ENCODE measurements around the gene DSCAML1. TPM values are rescaled to one million over a fixed set of nuclear protein-coding genes. Genes with fewer than 3 reads are reported as not detected.
"Not testable (repeated sequence)": the region's sequence is repeated elsewhere in the genome, so short reads cannot be mapped to it uniquely, and the experiment has no call there.

The DSCAML1 gene
- total RNA-seq, 1 donor from 2014 or later, result 2.5 TPM

DNA sequence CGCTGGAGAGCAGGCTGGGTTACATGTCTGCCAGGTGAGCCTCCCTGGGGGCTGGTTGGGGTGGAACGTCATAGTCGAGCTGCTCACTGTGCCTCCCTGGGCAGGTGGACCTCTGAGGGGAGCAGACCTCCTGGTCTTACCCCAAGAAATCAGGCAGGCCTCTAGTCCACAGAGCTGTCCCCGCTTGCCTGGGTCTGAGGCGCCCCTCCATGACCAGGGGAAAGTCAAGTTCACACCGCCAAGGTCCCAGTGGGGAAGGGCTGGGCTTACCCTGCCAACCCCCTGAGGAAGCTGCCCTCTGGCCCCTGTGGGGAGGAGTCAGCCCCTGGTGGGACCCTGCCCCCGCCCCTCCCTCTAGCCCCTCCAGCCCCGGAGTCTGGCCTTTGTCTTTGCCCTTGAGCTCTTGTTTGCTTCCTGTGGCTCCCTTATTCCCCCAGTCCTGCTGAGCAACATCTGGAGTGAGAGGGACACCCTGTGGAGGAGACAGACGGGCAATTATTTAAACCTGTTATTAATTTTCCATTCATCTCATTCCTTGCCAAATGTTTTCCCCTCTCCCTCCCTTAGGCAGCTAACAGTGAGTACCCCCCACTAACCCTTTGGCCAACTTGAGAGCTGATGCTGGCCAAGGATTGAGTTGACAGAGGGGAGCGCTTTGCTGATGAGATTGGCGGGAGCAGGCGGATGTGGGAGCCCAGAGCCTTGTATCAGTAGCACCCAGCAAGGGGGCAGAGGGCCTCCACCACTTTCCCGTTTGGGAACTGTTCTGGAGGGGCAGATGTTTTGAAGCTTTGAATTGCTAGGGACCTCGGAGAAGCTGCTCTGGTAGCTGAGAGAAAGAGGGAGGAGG lies 385.9 kb downstream of the DSCAML1 start:
- peaks cover 5% of the 10 kb centered on the region for H3K9me3 Mint-ChIP-seq
- no peaks in the 10 kb centered on the region for H3K27me3 Mint-ChIP-seq (ENCODE audit: low read depth)
- peaks cover 32% of the 10 kb centered on the region for H3K36me3 Mint-ChIP-seq
- no peak overlapping the region for H3K4me3 Mint-ChIP-seq
- TF ChIP-seq, protein P1, sequence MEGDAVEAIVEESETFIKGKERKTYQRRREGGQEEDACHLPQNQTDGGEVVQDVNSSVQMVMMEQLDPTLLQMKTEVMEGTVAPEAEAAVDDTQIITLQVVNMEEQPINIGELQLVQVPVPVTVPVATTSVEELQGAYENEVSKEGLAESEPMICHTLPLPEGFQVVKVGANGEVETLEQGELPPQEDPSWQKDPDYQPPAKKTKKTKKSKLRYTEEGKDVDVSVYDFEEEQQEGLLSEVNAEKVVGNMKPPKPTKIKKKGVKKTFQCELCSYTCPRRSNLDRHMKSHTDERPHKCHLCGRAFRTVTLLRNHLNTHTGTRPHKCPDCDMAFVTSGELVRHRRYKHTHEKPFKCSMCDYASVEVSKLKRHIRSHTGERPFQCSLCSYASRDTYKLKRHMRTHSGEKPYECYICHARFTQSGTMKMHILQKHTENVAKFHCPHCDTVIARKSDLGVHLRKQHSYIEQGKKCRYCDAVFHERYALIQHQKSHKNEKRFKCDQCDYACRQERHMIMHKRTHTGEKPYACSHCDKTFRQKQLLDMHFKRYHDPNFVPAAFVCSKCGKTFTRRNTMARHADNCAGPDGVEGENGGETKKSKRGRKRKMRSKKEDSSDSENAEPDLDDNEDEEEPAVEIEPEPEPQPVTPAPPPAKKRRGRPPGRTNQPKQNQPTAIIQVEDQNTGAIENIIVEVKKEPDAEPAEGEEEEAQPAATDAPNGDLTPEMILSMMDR (IDR thresholded peaks at IDR 0.05; ENCODE audit: unreplicated experiment), result no peak
- no peaks in the 10 kb centered on the region for H3K4me1 Mint-ChIP-seq
- no peak for DNase-seq (ENCODE audit: low spot score in 2 of 2, unreplicated experiment in 2 of 2)
- H3K27ac Mint-ChIP-seq, result peak overlapping the region; percentile 16

DNA sequence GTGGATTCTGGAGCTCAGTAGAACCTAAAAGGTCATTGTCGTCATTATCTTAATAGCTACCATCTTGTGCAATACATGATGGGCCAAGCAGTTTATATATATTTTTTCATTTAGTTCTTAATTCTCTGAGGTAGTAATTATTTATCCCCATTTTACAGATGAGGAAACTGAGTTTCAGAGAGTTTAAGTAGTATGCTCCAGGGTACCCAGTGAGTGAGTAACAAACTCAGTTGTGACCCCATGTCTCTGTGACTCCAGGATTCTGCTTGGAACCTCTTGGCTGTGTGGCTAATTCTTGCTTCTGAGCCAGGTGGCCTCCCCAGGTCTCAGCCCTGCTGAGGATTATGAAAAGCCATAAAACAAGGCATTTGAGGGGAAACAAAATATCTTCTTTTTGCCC lies 386.8 kb downstream of the DSCAML1 start:
- H3K4me1 Mint-ChIP-seq, result no peaks in the 10 kb centered on the region
- peaks cover 13% of the 10 kb centered on the region for H3K9me3 Mint-ChIP-seq

DNA sequence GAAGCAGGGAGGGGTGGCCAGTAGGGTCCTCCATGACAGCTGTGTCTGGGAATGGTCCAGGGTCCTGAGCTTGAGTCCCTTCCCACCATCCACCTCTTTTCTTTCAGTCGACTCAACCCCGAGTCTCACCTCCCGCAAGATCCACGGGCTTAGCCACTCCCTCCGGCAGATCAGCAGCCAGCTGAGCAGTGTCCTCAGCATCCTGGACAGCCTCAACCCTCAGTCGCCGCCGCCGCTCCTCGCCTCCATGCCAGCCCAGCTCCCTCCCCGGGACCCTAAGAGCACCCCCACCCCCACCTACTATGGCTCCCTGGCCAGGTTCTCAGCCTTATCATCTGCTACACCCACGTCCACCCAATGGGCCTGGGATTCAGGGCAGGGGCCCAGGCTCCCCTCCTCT lies 387.5 kb downstream of the DSCAML1 start:
- no peak overlapping the region for H3K27ac Mint-ChIP-seq
- H3K9me3 Mint-ChIP-seq, result peaks cover 14% of the 10 kb centered on the region
- H3K4me1 Mint-ChIP-seq, result no peaks in the 10 kb centered on the region
- no peak for DNase-seq (ENCODE audit: low spot score in 2 of 2, unreplicated experiment in 2 of 2)
- H3K4me3 Mint-ChIP-seq, result no peak overlapping the region
- peaks cover 48% of the 10 kb centered on the region for H3K36me3 Mint-ChIP-seq
- TF ChIP-seq, protein P1 (IDR thresholded peaks at IDR 0.05; ENCODE audit: unreplicated experiment), result no peak
- H3K27me3 Mint-ChIP-seq (ENCODE audit: low read depth), result no peaks in the 10 kb centered on the region

More for the DNA sequence above, 386.8 kb downstream of the DSCAML1 start:
- Mint-ChIP-seq H3K4me3 (no peak overlapping the region), H3K27ac (no peak overlapping the region), H3K36me3 (peaks cover 40% of the 10 kb centered on the region), H3K27me3 (ENCODE audit: low read depth) (no peaks in the 10 kb centered on the region)
- TF ChIP-seq, protein P1 (IDR thresholded peaks at IDR 0.05; ENCODE audit: unreplicated experiment), result no peak
- no peak for DNase-seq (ENCODE audit: low spot score in 2 of 2, unreplicated experiment in 2 of 2)

DNA sequence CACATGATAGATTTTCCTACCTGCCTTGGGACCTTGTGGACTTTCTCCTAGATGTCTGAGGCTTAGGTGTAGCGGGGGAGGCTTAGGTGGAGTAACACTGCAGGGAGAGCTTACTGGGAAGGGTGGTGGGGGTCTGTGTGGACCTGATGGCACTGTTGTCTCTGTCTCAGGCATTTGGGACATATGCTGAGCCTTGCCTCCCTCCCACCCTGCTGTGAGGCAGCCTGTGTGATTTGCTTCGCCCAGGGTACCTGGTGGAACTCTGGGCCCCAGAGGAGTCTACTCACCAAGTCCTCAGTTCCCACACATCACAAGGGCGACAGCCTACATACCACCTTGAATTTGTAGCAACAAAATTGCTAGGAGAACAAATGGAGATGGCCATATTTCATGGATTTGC lies 388.7 kb downstream of the DSCAML1 start:
- Mint-ChIP-seq H3K4me1 (no peaks in the 10 kb centered on the region), H3K27me3 (ENCODE audit: low read depth) (no peaks in the 10 kb centered on the region), H3K9me3 (peaks cover 20% of the 10 kb centered on the region), H3K36me3 (peaks cover 55% of the 10 kb centered on the region), H3K4me3 (no peak overlapping the region), H3K27ac (no peak overlapping the region)
- DNase-seq (ENCODE audit: low spot score in 2 of 2, unreplicated experiment in 2 of 2), result no peak
- TF ChIP-seq, protein P1 (IDR thresholded peaks at IDR 0.05; ENCODE audit: unreplicated experiment), result no peak

DNA sequence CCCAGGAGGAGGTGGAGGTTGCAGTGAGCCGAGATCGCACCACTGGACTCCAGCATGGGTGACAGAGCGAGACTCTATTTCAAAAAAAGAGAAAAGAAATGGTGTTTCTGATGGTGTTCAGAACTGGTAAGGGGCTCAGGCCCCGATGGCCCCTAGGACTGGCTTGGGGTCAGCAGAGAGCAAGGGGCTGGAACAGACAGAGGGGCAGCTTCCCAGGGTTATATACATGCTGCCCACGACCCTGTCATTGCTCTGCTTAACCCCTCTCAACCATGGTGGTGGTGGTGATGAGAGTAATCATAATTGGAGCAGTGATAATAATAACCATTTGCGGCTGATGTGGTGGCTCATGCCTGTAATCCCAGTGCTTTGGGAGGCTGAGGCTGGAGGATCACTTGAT lies 390.0 kb downstream of the DSCAML1 start:
- peaks cover 63% of the 10 kb centered on the region for H3K36me3 Mint-ChIP-seq
- no peaks in the 10 kb centered on the region for H3K4me1 Mint-ChIP-seq
- TF ChIP-seq, protein P1 (IDR thresholded peaks at IDR 0.05; ENCODE audit: unreplicated experiment), result no peak
- H3K27me3 Mint-ChIP-seq (ENCODE audit: low read depth), result no peaks in the 10 kb centered on the region
- DNase-seq (ENCODE audit: low spot score in 2 of 2, unreplicated experiment in 2 of 2), result no peak
- peaks cover 23% of the 10 kb centered on the region for H3K9me3 Mint-ChIP-seq
- no peak overlapping the region for H3K4me3 Mint-ChIP-seq
- H3K27ac Mint-ChIP-seq, result no peak overlapping the region

DNA sequence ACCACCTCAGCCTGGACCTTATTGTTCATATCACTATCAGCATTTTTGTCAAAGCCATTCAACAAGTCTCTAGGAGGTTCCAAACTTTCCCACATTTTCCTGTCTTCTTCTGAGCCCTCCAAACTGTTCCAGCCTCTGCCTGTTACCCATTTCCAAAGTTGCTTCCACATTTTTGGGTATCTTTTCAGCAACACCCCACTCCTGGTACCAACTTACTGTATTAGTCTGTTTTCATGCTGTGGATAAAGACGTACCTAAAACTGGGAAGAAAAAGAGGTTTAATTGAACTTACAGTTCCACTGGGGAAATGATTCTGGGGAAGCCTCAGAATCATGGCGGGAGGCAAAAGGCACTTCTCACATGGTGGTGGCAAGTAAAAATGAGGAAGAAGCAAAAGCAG lies 391.1 kb downstream of the DSCAML1 start:
- H3K27ac Mint-ChIP-seq; H3K4me1 Mint-ChIP-seq; H3K27me3 Mint-ChIP-seq (ENCODE audit: low read depth); DNase-seq (ENCODE audit: low spot score in 2 of 2, unreplicated experiment in 2 of 2); H3K4me3 Mint-ChIP-seq: not testable (repeated sequence)
- Mint-ChIP-seq H3K36me3 (peaks cover 74% of the 10 kb centered on the region), H3K9me3 (peaks cover 30% of the 10 kb centered on the region)

DNA sequence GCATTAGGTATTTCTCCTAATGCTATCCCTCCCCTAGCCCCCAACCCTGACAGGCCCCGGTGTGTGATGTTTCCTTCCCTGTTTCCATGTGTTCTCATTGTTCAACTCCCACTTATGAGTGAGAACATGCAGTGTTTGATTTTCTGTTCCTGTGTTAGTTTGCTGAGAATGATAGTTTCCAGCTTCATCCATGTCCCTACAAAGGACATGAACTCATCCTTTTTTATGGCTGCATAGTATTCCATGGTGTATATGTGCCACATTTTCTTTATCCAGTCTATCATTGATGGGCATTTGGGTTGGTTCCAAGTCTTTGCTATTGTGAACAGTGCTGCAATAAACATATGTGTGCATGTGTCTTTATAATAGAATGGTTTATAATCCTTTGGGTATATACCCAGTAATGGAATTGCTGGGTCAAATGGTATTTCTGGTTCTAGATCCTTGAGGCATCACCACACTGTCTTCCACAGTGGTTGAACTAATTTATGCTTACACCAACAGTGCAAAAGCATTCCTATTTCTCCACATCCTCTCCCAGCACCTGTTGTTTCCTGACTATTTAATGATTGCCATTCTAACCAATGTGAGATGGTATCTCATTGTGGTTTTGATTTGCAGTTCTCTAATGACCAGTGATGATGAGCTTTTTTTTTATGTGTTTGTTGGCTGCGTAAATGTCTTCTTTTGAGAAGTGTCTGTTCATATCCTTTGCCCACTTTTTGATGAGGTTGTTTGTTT lies 397.7 kb downstream of the DSCAML1 start:
- DNase-seq (ENCODE audit: low spot score in 2 of 2, unreplicated experiment in 2 of 2); H3K27ac Mint-ChIP-seq: not testable (repeated sequence)
- peaks cover 83% of the 10 kb centered on the region for H3K36me3 Mint-ChIP-seq

DNA sequence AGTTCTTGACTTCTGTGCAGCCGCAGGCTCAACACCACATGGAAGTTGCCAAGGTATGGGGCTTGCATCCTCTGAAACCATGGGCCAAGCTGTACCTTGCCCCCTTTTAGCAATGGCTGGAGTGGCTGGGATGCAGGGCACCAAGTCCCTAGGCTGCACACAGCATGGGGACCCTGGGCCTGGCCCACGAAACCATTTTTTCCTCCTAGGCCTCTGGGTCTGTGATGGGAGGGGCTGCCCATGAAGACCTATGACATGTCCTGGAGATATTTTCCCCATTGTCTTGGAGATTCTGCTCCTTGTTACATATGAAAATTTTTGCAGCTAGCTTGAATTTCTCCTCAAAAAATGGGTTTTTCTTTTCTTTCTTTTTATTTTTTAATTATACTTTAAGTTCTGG lies 398.4 kb downstream of the DSCAML1 start:
- not testable (repeated sequence) for H3K27ac Mint-ChIP-seq; H3K4me3 Mint-ChIP-seq; H3K27me3 Mint-ChIP-seq (ENCODE audit: low read depth); H3K4me1 Mint-ChIP-seq; DNase-seq (ENCODE audit: low spot score in 2 of 2, unreplicated experiment in 2 of 2)
- Mint-ChIP-seq H3K9me3 (peaks cover 44% of the 10 kb centered on the region), H3K36me3 (peaks cover 81% of the 10 kb centered on the region)

More for the DNA sequence above, 397.7 kb downstream of the DSCAML1 start:
- not testable (repeated sequence) for H3K4me3 Mint-ChIP-seq; H3K27me3 Mint-ChIP-seq (ENCODE audit: low read depth); H3K4me1 Mint-ChIP-seq
- H3K9me3 Mint-ChIP-seq, result peaks cover 48% of the 10 kb centered on the region
